Measurements from ENCODE around the gene ZNF316. TPM values are rescaled to one million over a fixed set of nuclear protein-coding genes. Genes with fewer than 3 reads are reported as not detected.

ZNF316 gene
- total and polyA plus RNA-seq, 12 donors = 10.6 to 98.1 (median 29.6) TPM

- 80 to 88% (median 86%) methylated on average over 4 of the region's 4 CpGs for WGBS, 4 donors
- Histone ChIP-seq H3K4me3 (no peak overlapping the region), H3K9me3 (replicated peaks in 1 of 3) (no peaks in the 10 kb centered on the region), H3K27ac (no peak overlapping the region), H3K36me3 (replicated peaks in 1 of 2) (peaks cover 0 to 33% of the 10 kb centered on the region in 2 donors), H3K27me3 (no peaks in the 10 kb centered on the region), H3K4me1 (replicated peaks in 1 of 2) (peaks cover 0 to 16% of the 10 kb centered on the region in 2 donors)
- TF ChIP-seq POLR2A (IDR thresholded peaks at IDR 0.05) (no peak), CTCF (IDR thresholded peaks at IDR 0.05) (no peak)
- DNase-seq = no peak
- intact Hi-C loops (cut with DNase I) = no loop called here
These were observed 1.9 kb downstream of the ZNF316 start for GRCh38 chr7:6639032-6639431.

- Histone ChIP-seq H3K4me1 (replicated peaks in 1 of 2) (peaks cover 0 to 16% of the 10 kb centered on the region in 2 donors), H3K9me3 (replicated peaks in 1 of 3) (no peaks in the 10 kb centered on the region), H3K36me3 (replicated peaks in 1 of 2) (peaks cover 0 to 39% of the 10 kb centered on the region in 2 donors), H3K27me3 (no peaks in the 10 kb centered on the region), H3K27ac (no peak overlapping the region), H3K4me3 (no peak overlapping the region)
- 86 to 98% (median 95%) methylated on average over 8 to 11 of the region's 11 CpGs for WGBS, 4 donors
- no peak for DNase-seq
- TF ChIP-seq CTCF (IDR thresholded peaks at IDR 0.05) (no peak), POLR2A (IDR thresholded peaks at IDR 0.05) (no peak)
- intact Hi-C loops (cut with DNase I) = no loop called here
These were observed 2.5 kb downstream of the ZNF316 start for GRCh38 chr7:6639627-6640026.

- Histone ChIP-seq H3K27me3 (no peaks in the 10 kb centered on the region), H3K9me3 (replicated peaks in 1 of 3) (no peaks in the 10 kb centered on the region), H3K27ac (no peak overlapping the region), H3K4me1 (replicated peaks in 1 of 2) (peaks cover 0 to 16% of the 10 kb centered on the region in 2 donors), H3K36me3 (replicated peaks in 1 of 2) (peaks cover 0 to 46% of the 10 kb centered on the region in 2 donors), H3K4me3 (no peak overlapping the region)
- 71 to 79% (median 79%) methylated on average over 11 of the region's 11 CpGs for WGBS, 4 donors
- TF ChIP-seq POLR2A (IDR thresholded peaks at IDR 0.05) (no peak), CTCF (IDR thresholded peaks at IDR 0.05) (no peak)
- intact Hi-C loops (cut with DNase I) = no loop called here
- DNase-seq = no peak
These were observed 3.2 kb downstream of the ZNF316 start for GRCh38 chr7:6640246-6640721.

GRCh38 chr7:6641305-6642035, 4.4 kb downstream of the ZNF316 start:
- Histone ChIP-seq H3K4me3 (no peak overlapping the region), H3K27ac (no peak overlapping the region), H3K4me1 (replicated peaks in 1 of 2) (peaks cover 0 to 13% of the 10 kb centered on the region in 2 donors), H3K9me3 (replicated peaks in 1 of 3) (no peaks in the 10 kb centered on the region), H3K36me3 (replicated peaks in 1 of 2) (peaks cover 0 to 53% of the 10 kb centered on the region in 2 donors), H3K27me3 (no peaks in the 10 kb centered on the region)
- no peak for DNase-seq
- 81 to 87% (median 83%) methylated on average over 13 to 15 of the region's 15 CpGs for WGBS, 4 donors
- no peak for TF ChIP-seq CTCF (IDR thresholded peaks at IDR 0.05)
- no peak for TF ChIP-seq POLR2A (IDR thresholded peaks at IDR 0.05)
- intact Hi-C loops (cut with DNase I) = no loop called here
